Kasumi-1 (cell line): Measurements from ENCODE around the gene EVPL.

ENCODE experiments used
- DNase-seq, 2 experiments: peaks; one replicate each; lab custom pipeline; 2025; lab: John Stamatoyannopoulos, UW

Gene EVPL

GRCh38 chr17:76017481-76018339 lies 9.4 kb downstream of the EVPL start:
- no peak for DNase-seq

- no peak for DNase-seq
These were observed 12.2 kb downstream of the EVPL start for GRCh38 chr17:76014925-76015261.

- peak; percentile 76 to 78 for DNase-seq
These were observed 12.8 kb downstream of the EVPL start for GRCh38 chr17:76014100-76014924.

GRCh38 chr17:76013377-76013932 lies 13.7 kb downstream of the EVPL start:
- no peak for DNase-seq

- no peak for DNase-seq
These were observed 15.2 kb downstream of the EVPL start for GRCh38 chr17:76011951-76012350.

- DNase-seq: no peak
These were observed 17.0 kb downstream of the EVPL start for GRCh38 chr17:76009969-76010661.

GRCh38 chr17:76009447-76009846 lies 17.7 kb downstream of the EVPL start:
- no peak for DNase-seq

GRCh38 chr17:76008630-76009425 lies 18.3 kb downstream of the EVPL start:
- DNase-seq: no peak

- DNase-seq: no peak
These were observed 18.9 kb downstream of the EVPL start for GRCh38 chr17:76008208-76008607.

GRCh38 chr17:76007850-76008165 lies 19.3 kb downstream of the EVPL start:
- DNase-seq: no peak

- no peak for DNase-seq
These were observed 19.8 kb downstream of the EVPL start for GRCh38 chr17:76007131-76007849.

- DNase-seq: peak; percentile 76 to 89
These were observed 21.6 kb downstream of the EVPL start for GRCh38 chr17:76005263-76006149.

GRCh38 chr17:76004750-76005262 lies 22.3 kb downstream of the EVPL start:
- DNase-seq: no peak

- no peak for DNase-seq
These were observed 23.2 kb downstream of the EVPL start for GRCh38 chr17:76003915-76004314.

GRCh38 chr17:76002100-76002499 lies 25.0 kb downstream of the EVPL start:
- DNase-seq: no peak

- DNase-seq: no peak
These were observed 26.2 kb downstream of the EVPL start, which contains the start of gene CDK3 for GRCh38 chr17:76000755-76001521. CDK3 (plus strand) TSS chr17:76000855; CDS start chr17:76001426, 571 bp downstream.

GRCh38 chr17:76000016-76000754 lies 26.9 kb downstream of the EVPL start:
- DNase-seq: peak; percentile 79 to 83

GRCh38 chr17:75998327-75998795 lies 28.7 kb downstream of the EVPL start:
- DNase-seq: no peak
